Adipose tissue (tissue), 3 donors: ENCODE measurements around the gene TTC23. TPM values are rescaled to one million over a fixed set of nuclear protein-coding genes. Genes with fewer than 3 reads are reported as not detected.

ENCODE experiments used
- polyA plus RNA-seq, 3 donors: library from polyadenylated mRNA; stranded (reverse); fragments of 200-250 nt; gene quantifications; one replicate each; pipeline ENCODE4 v1.2.3, GENCODE V29; 2013
- donor health status: healthy with polysubstance abuse.
- donor health status: Bipolar disorder and iron deficiency.
- donor health status: healthy.

Gene TTC23
- polyA plus RNA-seq, 3 donors, result 6.2 to 9.7 (median 8.8) TPM

Other genes starting within 250 kb of the TTC23 start
- under 1 TPM in 1 of 3 donors, not detected in 2; 0.12 TPM for gene PGPEP1L, start 241.8 kb downstream of the TTC23 start, polyA plus RNA-seq
- gene SYNM, start 144.5 kb downstream of the TTC23 start, polyA plus RNA-seq, result 10 to 100 TPM in 2 of 3 donors, 1 to 10 TPM in 1; 3.4 to 15.4 (median 11.2) TPM
- 10 to 100 TPM in 2 of 3 donors, 1 to 10 TPM in 1; 9.8 to 14.7 (median 14.2) TPM for gene LRRC28, start 1.9 kb upstream of the TTC23 start, polyA plus RNA-seq